Stomach (tissue), 9 donors: ENCODE results near the gene LCN1. TPM values are rescaled to one million over a fixed set of nuclear protein-coding genes. Genes with fewer than 3 reads are reported as not detected.

Experiments used
- DNase-seq, 2 donors: peaks; one replicate each; pipeline versions ENCODE4 v3.0.0 to v3.0.0-alpha.2; 2013 to 2019
- H3K27ac ChIP-seq, 5 donors: fragments of 200-600 bp in 4 of 5; sonication (generic) in 4 of 5; one replicate each; pipeline ENCODE4 v1.5.1; 2013 to 2019; ENCODE audit warnings: mild to moderate bottlenecking in 1 of 5, moderate library complexity in 1 of 5
- H3K27me3 ChIP-seq, 3 donors: fragments of 200-600 bp; sonication (generic); one replicate each; pipeline ENCODE4 v1.5.1; 2017 to 2019; ENCODE audit warnings: mixed run types in 1 of 3
- H3K36me3 ChIP-seq, 4 donors: fragments of 200-600 bp; sonication (generic); 1 replicate in 3 of 4; 2 replicates in 1 of 4; pipeline ENCODE4 v1.5.1; 2016 to 2019
- H3K4me1 ChIP-seq, 4 donors: fragments of 200-600 bp; sonication (generic); one replicate each; pipeline ENCODE4 v1.5.1; 2016 to 2019
- H3K4me3 ChIP-seq, 4 donors: fragments of 200-600 bp; sonication (generic) in 3 of 4; one replicate each; pipeline ENCODE4 v1.5.1; 2016 to 2019; ENCODE audit warnings: mild to moderate bottlenecking in 1 of 4
- H3K9me3 ChIP-seq, 4 donors: fragments of 200-600 bp; sonication (generic); one replicate each; pipeline ENCODE4 v1.5.1; 2016 to 2019
- EP300 ChIP-seq: sonication (generic); formaldehyde crosslinking; IDR thresholded peaks from one replicate; pipeline ENCODE4 v1.6.1; 2017; ENCODE audit warnings: antibody characterized with exemption
- POLR2A ChIP-seq, 4 donors: fragments of 450-650 bp; IDR thresholded peaks; one replicate each; pipeline ENCODE4 v1.6.1; 2016; ENCODE audit warnings: antibody characterized with exemption in 4 of 4, control low read depth in 2 of 4, mild to moderate bottlenecking in 1 of 4, moderate library complexity in 1 of 4
- POLR2AphosphoS5 ChIP-seq, 3 donors: sonication (generic); formaldehyde crosslinking; IDR thresholded peaks; one replicate each; pipeline ENCODE4 v1.6.1; 2016; ENCODE audit warnings: antibody characterized with exemption in 3 of 3
- WGBS, 5 donors: extraction: QIAGEN DNeasy Blood & Tissue Kit in 3 of 5; methylation state at CpG; one replicate each; pipeline versions ENCODE4 v1.1.5 to v1.1.7; 2013 to 2018; 5-methylcytosine and 5-hydroxymethylcytosine counted together
- intact Hi-C: fragments of 100-400 bp; cut with DNase I; formaldehyde crosslinking; loops from one replicate; pipeline ENCODE4 v1.15.1; 2023; ENCODE audit warnings: low total_unique reads
- polyA plus RNA-seq, 3 donors: library from polyadenylated mRNA; stranded (reverse); fragments of 200-250 nt; gene quantifications; one replicate each; pipeline ENCODE4 v1.2.3, GENCODE V29; 2013
- total RNA-seq, 5 donors: library from RNA; depleted of rRNA; stranded (reverse); fragments of >200 nt; gene quantifications; one replicate each; pipeline versions ENCODE4 v1.1.0 to v1.2.3, GENCODE V29; 2014 to 2016
- TF ChIP-seq, protein P1 (sequence below), 7 experiments: fragments of 450-650 bp in 4 of 7; fragments of 200-600 bp in 3 of 7; sonication (generic) in 3 of 7; IDR thresholded peaks; one replicate each; pipeline ENCODE4 v1.5.1; 2016 to 2019; ENCODE audit warnings: antibody characterized with exemption in 7 of 7, control low read depth in 2 of 7, mild to moderate bottlenecking in 1 of 7
- donor health status: healthy with polysubstance abuse.
- donor health status: Bipolar disorder and iron deficiency.
- donor health status: healthy.

LCN1 gene
- total and polyA plus RNA-seq, 8 donors: not detected

DNA sequence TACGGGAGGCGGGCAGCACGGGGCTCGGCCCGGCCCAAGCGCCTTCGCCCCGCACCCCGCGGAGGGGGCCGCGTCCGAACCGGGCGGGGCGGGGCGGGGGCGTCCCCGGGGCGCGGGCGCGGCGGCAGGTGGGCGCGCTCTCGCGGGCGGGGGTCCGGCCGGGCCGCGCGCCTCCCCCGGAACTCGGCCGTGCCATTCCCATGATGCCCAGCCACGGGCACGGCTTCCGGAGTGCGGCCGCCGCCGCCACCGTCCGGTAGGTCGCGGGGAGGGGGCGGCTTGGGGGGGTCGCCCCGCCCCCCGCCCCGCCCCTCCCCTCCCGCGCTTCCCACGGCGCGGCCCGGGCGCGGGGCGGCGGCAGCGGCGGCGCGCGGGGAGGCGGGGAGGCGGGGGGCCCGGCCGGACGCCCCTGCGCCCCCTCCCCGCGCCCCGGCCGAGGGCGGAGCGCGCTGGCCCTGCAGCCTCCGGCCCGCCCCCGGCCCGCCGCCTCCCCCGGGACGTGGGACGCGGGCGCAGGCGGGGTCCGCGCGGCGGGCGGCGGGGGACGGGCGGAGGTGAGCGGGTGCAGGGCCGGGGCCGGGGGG is 41.7 kb upstream of the LCN1 start, which contains the start of gene PPP1R26:
Gene PPP1R26, plus strand, starts transcription at position 314 of the 584 bp plus-strand sequence. CDS start 4,729 bp downstream, outside the sequence.
- peak; percentile 48 to 74 for DNase-seq
- TF ChIP-seq EP300 (no peak), POLR2AphosphoS5 (IDR thresholded peaks at IDR 0.05) (no peak), POLR2A (IDR thresholded peaks at IDR 0.05) (no peak)
- TF ChIP-seq, protein P1, sequence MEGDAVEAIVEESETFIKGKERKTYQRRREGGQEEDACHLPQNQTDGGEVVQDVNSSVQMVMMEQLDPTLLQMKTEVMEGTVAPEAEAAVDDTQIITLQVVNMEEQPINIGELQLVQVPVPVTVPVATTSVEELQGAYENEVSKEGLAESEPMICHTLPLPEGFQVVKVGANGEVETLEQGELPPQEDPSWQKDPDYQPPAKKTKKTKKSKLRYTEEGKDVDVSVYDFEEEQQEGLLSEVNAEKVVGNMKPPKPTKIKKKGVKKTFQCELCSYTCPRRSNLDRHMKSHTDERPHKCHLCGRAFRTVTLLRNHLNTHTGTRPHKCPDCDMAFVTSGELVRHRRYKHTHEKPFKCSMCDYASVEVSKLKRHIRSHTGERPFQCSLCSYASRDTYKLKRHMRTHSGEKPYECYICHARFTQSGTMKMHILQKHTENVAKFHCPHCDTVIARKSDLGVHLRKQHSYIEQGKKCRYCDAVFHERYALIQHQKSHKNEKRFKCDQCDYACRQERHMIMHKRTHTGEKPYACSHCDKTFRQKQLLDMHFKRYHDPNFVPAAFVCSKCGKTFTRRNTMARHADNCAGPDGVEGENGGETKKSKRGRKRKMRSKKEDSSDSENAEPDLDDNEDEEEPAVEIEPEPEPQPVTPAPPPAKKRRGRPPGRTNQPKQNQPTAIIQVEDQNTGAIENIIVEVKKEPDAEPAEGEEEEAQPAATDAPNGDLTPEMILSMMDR (IDR thresholded peaks at IDR 0.05): no peak
- 1 to 4% (median 1%) methylated on average over 14 to 80 of the region's 103 CpGs; no CpG with 5 or more reads in 2 of the 5 donors for WGBS, 5 donors
- H3K36me3 ChIP-seq: peaks cover 8 to 15% (median 14%) of the 10 kb centered on the region in 4 donors
- no peaks in the 10 kb centered on the region for H3K9me3 ChIP-seq
- peak within 1 kb of the TSS; percentile 75 to 93 (median 89) for H3K27ac ChIP-seq
- peak within 1 kb of the TSS; percentile 75 to 95 (median 86) for H3K4me3 ChIP-seq
- peaks cover 0 to 4% (median 0%) of the 10 kb centered on the region in 3 donors for H3K27me3 ChIP-seq
- H3K4me1 ChIP-seq: peaks cover 10 to 32% (median 29%) of the 10 kb centered on the region in 4 donors
- intact Hi-C loops: no loop called here

DNA sequence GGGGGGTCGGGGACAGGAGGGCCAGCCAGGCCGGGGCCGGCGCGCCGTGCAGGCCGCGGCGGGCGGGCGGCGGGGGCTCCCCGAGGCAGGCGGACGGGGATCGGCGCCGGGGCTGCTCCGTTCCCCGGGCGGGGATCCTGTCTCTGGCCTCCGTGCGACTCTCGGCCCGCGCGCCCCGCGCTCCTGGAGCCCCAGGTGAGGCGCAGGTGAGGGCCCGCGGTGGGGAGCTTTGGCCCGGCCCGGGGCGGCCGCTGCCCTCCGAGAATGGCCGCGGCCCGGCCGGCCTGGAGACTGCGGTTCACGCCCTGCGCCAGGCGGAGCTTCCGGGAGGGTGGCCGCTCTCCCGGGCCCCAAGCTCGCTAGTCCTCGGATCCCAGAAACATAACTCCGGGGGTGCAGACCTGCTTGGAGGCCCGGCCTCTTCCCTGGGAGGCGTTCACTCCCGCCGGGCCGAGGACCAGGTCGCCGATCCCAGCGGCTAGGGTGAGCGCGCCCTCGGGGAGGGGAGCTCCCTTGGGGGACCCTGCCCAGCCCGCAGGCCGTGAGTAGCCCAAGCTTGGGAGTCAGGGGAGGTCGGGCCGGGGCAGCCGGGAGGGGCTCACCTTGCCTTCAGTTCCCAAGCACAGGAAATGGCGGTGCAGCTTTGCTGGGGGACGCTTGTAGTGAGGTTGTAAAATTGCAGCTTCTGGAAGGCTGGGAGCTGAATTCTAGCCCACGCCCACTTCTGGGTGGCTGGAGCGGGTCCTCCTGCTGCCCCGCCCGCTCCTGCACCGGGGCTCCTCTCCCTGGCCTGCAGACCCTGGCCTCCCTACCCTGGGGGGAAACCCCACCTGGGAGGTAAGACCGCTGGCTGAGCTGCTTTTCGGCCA is 40.9 kb upstream of the LCN1 start:
- H3K27me3 ChIP-seq: peaks cover 0 to 4% (median 0%) of the 10 kb centered on the region in 3 donors
- H3K9me3 ChIP-seq: no peaks in the 10 kb centered on the region
- peak overlapping the region; percentile 74 to 93 (median 82) for H3K27ac ChIP-seq
- TF ChIP-seq POLR2AphosphoS5 (IDR thresholded peaks at IDR 0.05) (no peak), EP300 (no peak), POLR2A (IDR thresholded peaks at IDR 0.05) (no peak)
- TF ChIP-seq, protein P1 (IDR thresholded peaks at IDR 0.05): no peak
- intact Hi-C loops: no loop called here
- H3K4me3 ChIP-seq: peak overlapping the region; percentile 75 to 95 (median 86)
- WGBS, 5 donors: 0 to 2% (median 1%) methylated on average over 19 to 76 of the region's 76 CpGs
- H3K4me1 ChIP-seq: peaks cover 10 to 32% (median 27%) of the 10 kb centered on the region in 4 donors
- DNase-seq: peak; percentile 43 to 75
- peaks cover 13 to 23% (median 21%) of the 10 kb centered on the region in 4 donors for H3K36me3 ChIP-seq

DNA sequence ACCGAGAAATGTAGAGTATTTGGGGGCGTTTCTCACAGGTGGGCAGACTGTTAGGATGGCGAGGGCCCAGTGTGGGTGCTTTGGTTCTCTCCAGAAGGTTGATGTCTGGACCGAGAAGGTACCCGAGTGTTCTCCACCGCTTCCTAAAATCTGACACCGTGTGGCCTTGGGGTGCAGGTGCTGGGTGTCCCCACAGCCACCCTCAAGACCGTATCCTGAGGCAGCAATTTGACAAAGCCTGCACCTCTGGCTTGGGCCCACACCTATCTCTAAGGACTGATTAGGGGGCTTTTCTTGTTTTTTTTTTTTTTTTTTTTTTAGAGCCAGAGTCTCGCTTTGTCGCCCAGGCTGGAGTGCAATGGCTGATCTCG is 40.3 kb upstream of the LCN1 start:
- intact Hi-C loops: no loop called here
- Histone ChIP-seq H3K36me3 (peaks cover 19 to 29% (median 27%) of the 10 kb centered on the region in 4 donors), H3K4me3 (peak overlapping the region; percentile 75 to 95 (median 86)), H3K27ac (peak overlapping the region in 4 of 5 donors; percentile 74 to 93 (median 86)), H3K4me1 (peaks cover 10 to 32% (median 27%) of the 10 kb centered on the region in 4 donors), H3K27me3 (peaks cover 0 to 4% (median 0%) of the 10 kb centered on the region in 3 donors), H3K9me3 (no peaks in the 10 kb centered on the region)
- no peak for TF ChIP-seq EP300
- TF ChIP-seq, protein P1 (IDR thresholded peaks at IDR 0.05): no peak
- TF ChIP-seq POLR2AphosphoS5 (IDR thresholded peaks at IDR 0.05): no peak
- TF ChIP-seq POLR2A (IDR thresholded peaks at IDR 0.05): no peak
- WGBS, 5 donors: 26 to 44% (median 29%) methylated on average over 6 to 11 of the region's 11 CpGs
- no peak for DNase-seq

DNA sequence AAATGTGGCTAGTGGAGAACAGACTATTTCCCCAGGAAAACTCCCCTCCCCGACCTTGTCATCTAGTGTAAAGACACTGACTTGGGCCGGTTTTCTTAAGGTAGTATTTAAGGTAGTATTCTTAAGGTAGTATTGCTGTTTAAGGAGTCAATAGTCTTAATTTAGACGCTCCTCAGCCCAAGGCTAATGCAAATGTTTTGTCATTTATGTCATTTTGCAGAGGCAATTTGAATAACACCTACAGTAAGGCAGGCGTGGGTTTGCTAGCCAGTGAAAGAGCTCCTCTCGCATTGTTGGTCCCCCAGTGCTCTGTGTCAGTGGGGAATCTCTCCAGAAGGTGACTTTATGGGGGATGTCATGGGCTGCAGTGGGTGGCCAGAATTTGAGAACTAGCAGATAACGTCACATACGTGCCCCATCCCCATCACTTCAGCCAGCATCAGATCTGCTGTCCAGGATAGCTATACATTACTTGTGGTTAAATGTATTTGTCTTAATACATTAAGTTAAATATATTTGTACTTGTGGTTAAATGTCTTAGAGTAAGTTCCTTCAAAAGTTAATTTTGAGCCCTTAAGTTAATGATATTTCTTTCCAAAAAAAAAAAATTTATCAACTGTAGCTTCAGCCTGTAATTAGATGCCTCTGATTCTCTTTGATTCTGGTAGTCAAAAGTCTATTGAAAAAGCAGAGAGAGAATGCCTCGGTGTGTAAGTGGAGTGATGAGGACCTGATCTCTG is 39.1 kb upstream of the LCN1 start:
- TF ChIP-seq EP300 (no peak), POLR2AphosphoS5 (IDR thresholded peaks at IDR 0.05) (no peak), POLR2A (IDR thresholded peaks at IDR 0.05) (no peak)
- TF ChIP-seq, protein P1 (IDR thresholded peaks at IDR 0.05): no peak
- H3K27me3 ChIP-seq: peaks cover 0 to 4% (median 0%) of the 10 kb centered on the region in 3 donors
- peaks cover 10 to 32% (median 27%) of the 10 kb centered on the region in 4 donors for H3K4me1 ChIP-seq
- no peaks in the 10 kb centered on the region for H3K9me3 ChIP-seq
- no peak overlapping the region for H3K27ac ChIP-seq
- H3K4me3 ChIP-seq: no peak overlapping the region
- H3K36me3 ChIP-seq: peaks cover 24 to 41% (median 40%) of the 10 kb centered on the region in 4 donors
- DNase-seq: no peak
- WGBS, 5 donors: 71 to 76% (median 73%) methylated on average over 8 of the region's 8 CpGs
- intact Hi-C loops: no loop called here
